HepG2 (cell line): ENCODE data around the gene SLC16A3. TPM values are rescaled to one million over a fixed set of nuclear protein-coding genes. Genes with fewer than 3 reads are reported as not detected.

Experiments
- AGO2 ChIP-seq: fragments of 200-400 bp; formaldehyde crosslinking; optimal IDR thresholded peaks from 2 replicates; pipeline ENCODE3; 2017; ENCODE audit warnings: mild to moderate bottlenecking, low read depth, low read length, moderate library complexity
- ATF5 ChIP-seq: sonication (generic); formaldehyde crosslinking; IDR thresholded peaks from 2 replicates; pipeline ENCODE4 v1.4.0; 2020; ENCODE audit warnings: mild to moderate bottlenecking, low read depth, missing genetic modification reagents
- CBX5 ChIP-seq: sonication (generic); formaldehyde crosslinking; IDR thresholded peaks from 2 replicates; pipeline ENCODE4 v1.4.0; 2020; ENCODE audit warnings: missing genetic modification reagents, borderline replicate concordance
- GPBP1L1 ChIP-seq: sonication (generic); formaldehyde crosslinking; IDR thresholded peaks from 2 replicates; pipeline ENCODE4 v1.5.0; 2020; ENCODE audit warnings: mild to moderate bottlenecking, missing genetic modification reagents
- IKZF5 ChIP-seq: IDR thresholded peaks from 2 replicates; pipeline ENCODE4 v1.6.1; 2018; ENCODE audit warnings: missing genetic modification reagents, mild to moderate bottlenecking, missing compliant biosample characterization
- KLF6 ChIP-seq: IDR thresholded peaks from 2 replicates; pipeline ENCODE4 v1.8.0; 2016; ENCODE audit warnings: missing biosample characterization, missing genetic modification reagents
- MIXL1 ChIP-seq: IDR thresholded peaks from 2 replicates; pipeline ENCODE4 v1.6.1; 2016
- PCBP1 ChIP-seq: fragments of 200-400 bp; formaldehyde crosslinking; IDR thresholded peaks from 2 replicates; pipeline ENCODE4 v1.6.1; 2017; ENCODE audit warnings: mild to moderate bottlenecking, low read depth, low read length, borderline replicate concordance
- RBAK ChIP-seq: sonication (generic); formaldehyde crosslinking; IDR thresholded peaks from 2 replicates; pipeline ENCODE4 v1.5.1; 2020; ENCODE audit warnings: mild to moderate bottlenecking, missing genetic modification reagents
- SNRNP70 ChIP-seq: fragments of 200-400 bp; formaldehyde crosslinking; IDR thresholded peaks from 2 replicates; pipeline ENCODE4 v1.6.1; 2017; ENCODE audit warnings: mild to moderate bottlenecking, low read depth, low read length, moderate library complexity
- SP2 ChIP-seq: sonication (generic); formaldehyde crosslinking; IDR thresholded peaks from 2 replicates; pipeline ENCODE4 v1.5.1; 2020; ENCODE audit warnings: mild to moderate bottlenecking, missing genetic modification reagents
- ZEB1 ChIP-seq: IDR thresholded peaks from 2 replicates; pipeline ENCODE4 v1.6.1; 2012; ENCODE audit warnings: mild to moderate bottlenecking, low read depth, inconsistent platforms; ENCODE audit not compliant: insufficient replicate concordance
- ZMAT3 ChIP-seq: sonication (generic); formaldehyde crosslinking; conservative IDR thresholded peaks from 2 replicates; pipeline ENCODE4 v1.7.0; 2021; ENCODE audit warnings: missing genetic modification reagents
- ZNF30 ChIP-seq: sonication (generic); formaldehyde crosslinking; IDR thresholded peaks from 2 replicates; pipeline ENCODE4 v1.5.0; 2020; ENCODE audit warnings: mild to moderate bottlenecking, missing genetic modification reagents
- ZNF331 ChIP-seq: sonication (generic); formaldehyde crosslinking; IDR thresholded peaks from 2 replicates; pipeline ENCODE4 v1.4.0; 2020; ENCODE audit warnings: missing genetic modification reagents
- ZNF350 ChIP-seq: sonication (generic); formaldehyde crosslinking; IDR thresholded peaks from 2 replicates; pipeline ENCODE4 v1.4.0; 2020; ENCODE audit warnings: mild to moderate bottlenecking, low read depth, missing genetic modification reagents, borderline replicate concordance
- ZNF577 ChIP-seq: sonication (generic); formaldehyde crosslinking; IDR thresholded peaks from 2 replicates; pipeline ENCODE4 v1.4.0; 2020; ENCODE audit warnings: mild to moderate bottlenecking, low read depth, missing genetic modification reagents, borderline replicate concordance
- ZNF674 ChIP-seq: sonication (generic); formaldehyde crosslinking; IDR thresholded peaks from 2 replicates; pipeline ENCODE4 v1.5.0; 2020; ENCODE audit warnings: low read depth, mild to moderate bottlenecking, missing genetic modification reagents
- ZNF713 ChIP-seq: sonication (generic); formaldehyde crosslinking; IDR thresholded peaks from 2 replicates; pipeline ENCODE4 v1.4.0; 2020; ENCODE audit warnings: mild to moderate bottlenecking, missing genetic modification reagents
- ZNF740 ChIP-seq: sonication (generic); formaldehyde crosslinking; IDR thresholded peaks from 2 replicates; pipeline ENCODE4 v1.4.0; 2020; ENCODE audit warnings: missing genetic modification reagents
- ZNF777 ChIP-seq: sonication (generic); formaldehyde crosslinking; IDR thresholded peaks from 2 replicates; pipeline ENCODE4 v1.4.0; 2020; ENCODE audit warnings: missing genetic modification reagents
- polyA plus RNA-seq, 8 experiments: library from polyadenylated mRNA; depleted of rRNA in 3 of 8; stranded (reverse) in 7 of 8; unstranded in 1 of 8; fragments of >200 nt; fragmentation: Illumina TruSeq in 4 of 8; extraction: Trizol in 4 of 8; gene quantifications; 2 replicates each; pipeline versions ENCODE4 v1.2.1 to v1.2.3, GENCODE V29; 2011 to 2016; ENCODE audit warnings: low read depth in 4 of 8, missing spikeins in 1 of 8, mixed read lengths in 1 of 8; ENCODE audit not compliant: insufficient read depth in 1 of 8
- total RNA-seq, 5 experiments: library from RNA; depleted of rRNA; stranded (reverse); fragments of >200 nt; fragmentation: Illumina TruSeq; extraction: Trizol; gene quantifications; 2 replicates each; pipeline ENCODE4 v1.2.3, GENCODE V29; 2016; ENCODE audit warnings: low read depth in 1 of 5
- TF ChIP-seq, protein P1 (sequence below): sonication (generic); formaldehyde crosslinking; IDR thresholded peaks from 2 replicates; pipeline ENCODE4 v1.8.0; 2022; ENCODE audit warnings: mild to moderate bottlenecking, missing genetic modification reagents, borderline replicate concordance
- TF ChIP-seq, protein P2 (sequence below): sonication (generic); formaldehyde crosslinking; IDR thresholded peaks from 2 replicates; pipeline ENCODE4 v1.4.0; 2020; ENCODE audit warnings: mild to moderate bottlenecking, missing genetic modification reagents, borderline replicate concordance

SLC16A3 gene
- total and polyA plus RNA-seq, 2 of the 13 experiments (the other 11 are each of a cell fraction or from before 2014, with no cell fraction given): 242 to 349 TPM

- TF ChIP-seq CBX5 (CRISPR knock-in tag): no peak
- no peak; the same call in 1 of the 2 replicates for TF ChIP-seq IKZF5
- TF ChIP-seq PCBP1: peak; percentile 8; the same call in 1 of the 2 replicates
- TF ChIP-seq ZNF350: peak; percentile 78
- TF ChIP-seq GPBP1L1 (CRISPR knock-in tag): no peak
- TF ChIP-seq AGO2: peak; percentile 95
- TF ChIP-seq ZNF331: no peak; the same call in 1 of the 2 replicates
- peak; percentile 69 for TF ChIP-seq ZNF777 (CRISPR knock-in tag)
- TF ChIP-seq, protein P1, sequence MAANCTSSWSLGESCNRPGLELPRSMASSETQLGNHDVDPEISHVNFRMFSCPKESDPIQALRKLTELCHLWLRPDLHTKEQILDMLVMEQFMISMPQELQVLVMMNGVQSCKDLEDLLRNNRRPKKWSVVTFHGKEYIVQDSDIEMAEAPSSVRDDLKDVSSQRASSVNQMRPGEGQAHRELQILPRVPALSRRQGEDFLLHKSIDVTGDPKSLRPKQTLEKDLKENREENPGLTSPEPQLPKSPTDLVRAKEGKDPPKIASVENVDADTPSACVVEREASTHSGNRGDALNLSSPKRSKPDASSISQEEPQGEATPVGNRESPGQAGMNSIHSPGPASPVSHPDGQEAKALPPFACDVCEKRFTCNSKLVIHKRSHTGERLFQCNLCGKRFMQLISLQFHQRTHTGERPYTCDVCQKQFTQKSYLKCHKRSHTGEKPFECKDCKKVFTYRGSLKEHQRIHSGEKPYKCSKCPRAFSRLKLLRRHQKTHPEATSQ: no peak
- TF ChIP-seq ATF5 (CRISPR knock-in tag): 0 out of 2 replicates have a peak, but pooled peaks have one; percentile 33
- TF ChIP-seq ZNF713: no peak
- peak; percentile 71; the same call in 1 of the 2 replicates for TF ChIP-seq ZNF740 (CRISPR knock-in tag)
- no peak for TF ChIP-seq SNRNP70
- TF ChIP-seq ZNF674: no peak
- no peak for TF ChIP-seq ZEB1
- TF ChIP-seq SP2 (CRISPR knock-in tag): no peak
- no peak for TF ChIP-seq KLF6 (CRISPR knock-in tag)
- TF ChIP-seq ZNF30 (CRISPR knock-in tag): peak; percentile 41; the same call in 1 of the 2 replicates
- peak; percentile 53 for TF ChIP-seq ZMAT3 (CRISPR knock-in tag)
- TF ChIP-seq MIXL1 (CRISPR knock-in tag): no peak; the same call in 1 of the 2 replicates
- no peak for TF ChIP-seq RBAK (CRISPR knock-in tag)
- no peak for TF ChIP-seq ZNF577 (CRISPR knock-in tag)
- TF ChIP-seq, protein P2, sequence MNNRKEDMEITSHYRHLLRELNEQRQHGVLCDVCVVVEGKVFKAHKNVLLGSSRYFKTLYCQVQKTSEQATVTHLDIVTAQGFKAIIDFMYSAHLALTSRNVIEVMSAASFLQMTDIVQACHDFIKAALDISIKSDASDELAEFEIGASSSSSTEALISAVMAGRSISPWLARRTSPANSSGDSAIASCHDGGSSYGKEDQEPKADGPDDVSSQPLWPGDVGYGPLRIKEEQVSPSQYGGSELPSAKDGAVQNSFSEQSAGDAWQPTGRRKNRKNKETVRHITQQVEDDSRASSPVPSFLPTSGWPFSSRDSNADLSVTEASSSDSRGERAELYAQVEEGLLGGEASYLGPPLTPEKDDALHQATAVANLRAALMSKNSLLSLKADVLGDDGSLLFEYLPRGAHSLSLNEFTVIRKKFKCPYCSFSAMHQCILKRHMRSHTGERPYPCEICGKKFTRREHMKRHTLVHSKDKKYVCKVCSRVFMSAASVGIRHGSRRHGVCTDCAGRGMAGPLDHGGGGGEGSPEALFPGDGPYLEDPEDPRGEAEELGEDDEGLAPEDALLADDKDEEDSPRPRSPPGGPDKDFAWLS (CRISPR knock-in tag): no peak
These were observed 12.5 kb downstream of the SLC16A3 start (continued) for GRCh38 chr17:82241183-82241925.
